ENCODE data around the gene PGGHG.

- TF ChIP-seq POLR2A (IDR thresholded peaks at IDR 0.05) = no peak
- no peak for TF ChIP-seq EP300 (IDR thresholded peaks at IDR 0.05)
- TF ChIP-seq POLR2AphosphoS5 (IDR thresholded peaks at IDR 0.05) = no peak
These were observed 8.9 kb downstream of the PGGHG start for GRCh38 chr11:297586-298405.

Measured in stomach (tissue), 4 donors.